Skeletal muscle tissue (tissue), 4 donors: ENCODE results near the gene RCL1. TPM values are rescaled to one million over a fixed set of nuclear protein-coding genes. Genes with fewer than 3 reads are reported as not detected.

Source experiments
- H3K27ac ChIP-seq: one replicate; pipeline ENCODE4 v1.7.0; 2013; ENCODE audit warnings: mild to moderate bottlenecking, low read depth, low read length, inconsistent platforms
- H3K27me3 ChIP-seq, 3 donors: one replicate each; pipeline ENCODE4 v1.7.0; 2013; ENCODE audit warnings: low read length in 3 of 3; ENCODE audit not compliant: control insufficient read depth in 3 of 3, insufficient read depth in 3 of 3
- H3K36me3 ChIP-seq, 3 donors: one replicate each; pipeline ENCODE4 v1.7.0; 2013; ENCODE audit warnings: low read length in 3 of 3; ENCODE audit not compliant: control insufficient read depth in 3 of 3, insufficient read depth in 3 of 3
- H3K4me1 ChIP-seq, 3 donors: one replicate each; pipeline ENCODE4 v1.7.0; 2013; ENCODE audit warnings: low read length in 3 of 3, mild to moderate bottlenecking in 3 of 3; ENCODE audit not compliant: control insufficient read depth in 3 of 3, insufficient read depth in 3 of 3
- H3K4me3 ChIP-seq, 3 donors: one replicate each; pipeline ENCODE4 v1.7.0; 2013; ENCODE audit warnings: low read length in 3 of 3
- H3K9ac ChIP-seq, 3 donors: one replicate each; pipeline ENCODE4 v1.7.0; 2013; ENCODE audit warnings: low read length in 3 of 3, mild to moderate bottlenecking in 3 of 3, moderate library complexity in 2 of 3, low read depth in 1 of 3
- H3K9me3 ChIP-seq, 3 donors: one replicate each; pipeline ENCODE4 v1.7.0; 2013; ENCODE audit warnings: low read length in 3 of 3; ENCODE audit not compliant: control insufficient read depth in 3 of 3
- total RNA-seq: library from RNA; depleted of rRNA; stranded (reverse); fragments of >200 nt; gene quantifications from one replicate; pipeline ENCODE4 v1.2.3, GENCODE V29; 2014
- donor health status: Osteomylitis.

RCL1 gene
- total RNA-seq, 1 donor from 2014 or later, result 33.9 TPM

- Histone ChIP-seq H3K4me3 (no peak overlapping the region), H3K27ac (no peak overlapping the region), H3K27me3 (no peaks in the 10 kb centered on the region), H3K4me1 (peaks cover 35 to 42% (median 35%) of the 10 kb centered on the region in 3 donors), H3K9me3 (no peaks in the 10 kb centered on the region), H3K9ac (no peak overlapping the region), H3K36me3 (no peaks in the 10 kb centered on the region)
Measured at GRCh38 chr9:4796530-4796929, 3.8 kb downstream of the RCL1 start.

GRCh38 chr9:4796988-4797853 is 4.5 kb downstream of the RCL1 start:
- no peak overlapping the region for H3K9ac ChIP-seq
- no peaks in the 10 kb centered on the region for H3K9me3 ChIP-seq
- H3K36me3 ChIP-seq, result no peaks in the 10 kb centered on the region
- peak overlapping the region; percentile 34 for H3K27ac ChIP-seq
- no peaks in the 10 kb centered on the region for H3K27me3 ChIP-seq
- H3K4me1 ChIP-seq, result peaks cover 31 to 36% (median 31%) of the 10 kb centered on the region in 3 donors
- no peak overlapping the region for H3K4me3 ChIP-seq

DNA sequence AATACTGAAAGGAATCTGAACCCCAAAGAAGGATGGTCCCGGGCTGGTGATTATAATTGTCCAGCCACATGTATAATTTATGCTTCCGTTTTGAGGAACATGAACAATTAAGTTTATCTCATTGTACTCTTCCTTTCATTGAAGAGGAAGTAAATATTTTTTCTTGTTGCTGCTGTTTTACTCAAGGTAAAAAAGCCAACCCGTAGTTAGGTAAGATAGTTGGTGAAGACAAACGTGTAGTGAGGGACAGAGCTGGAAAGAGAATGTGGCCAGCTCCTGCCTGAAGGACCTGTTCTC is 5.1 kb downstream of the RCL1 start:
- Histone ChIP-seq H3K36me3 (no peaks in the 10 kb centered on the region), H3K27ac (peak overlapping the region; percentile 34), H3K27me3 (no peaks in the 10 kb centered on the region), H3K4me1 (peaks cover 29 to 33% (median 33%) of the 10 kb centered on the region in 3 donors), H3K4me3 (no peak overlapping the region), H3K9ac (no peak overlapping the region), H3K9me3 (no peaks in the 10 kb centered on the region)

- H3K4me1 ChIP-seq, result peaks cover 29 to 39% (median 38%) of the 10 kb centered on the region in 3 donors
- peak overlapping the region in 1 of 3 donors; percentile 10 for H3K9ac ChIP-seq
- H3K4me3 ChIP-seq, result no peak overlapping the region
- H3K9me3 ChIP-seq, result no peaks in the 10 kb centered on the region
- H3K27ac ChIP-seq, result peak overlapping the region; percentile 34
- H3K27me3 ChIP-seq, result no peaks in the 10 kb centered on the region
- no peaks in the 10 kb centered on the region for H3K36me3 ChIP-seq
Measured at GRCh38 chr9:4798281-4799032, 5.7 kb downstream of the RCL1 start.

- H3K9me3 ChIP-seq, result no peaks in the 10 kb centered on the region
- peaks cover 30 to 40% (median 39%) of the 10 kb centered on the region in 3 donors for H3K4me1 ChIP-seq
- no peaks in the 10 kb centered on the region for H3K27me3 ChIP-seq
- peak overlapping the region; percentile 32 for H3K27ac ChIP-seq
- H3K9ac ChIP-seq, result no peak overlapping the region
- no peak overlapping the region for H3K4me3 ChIP-seq
- H3K36me3 ChIP-seq, result no peaks in the 10 kb centered on the region
Measured at GRCh38 chr9:4799033-4799430, 6.3 kb downstream of the RCL1 start.

DNA sequence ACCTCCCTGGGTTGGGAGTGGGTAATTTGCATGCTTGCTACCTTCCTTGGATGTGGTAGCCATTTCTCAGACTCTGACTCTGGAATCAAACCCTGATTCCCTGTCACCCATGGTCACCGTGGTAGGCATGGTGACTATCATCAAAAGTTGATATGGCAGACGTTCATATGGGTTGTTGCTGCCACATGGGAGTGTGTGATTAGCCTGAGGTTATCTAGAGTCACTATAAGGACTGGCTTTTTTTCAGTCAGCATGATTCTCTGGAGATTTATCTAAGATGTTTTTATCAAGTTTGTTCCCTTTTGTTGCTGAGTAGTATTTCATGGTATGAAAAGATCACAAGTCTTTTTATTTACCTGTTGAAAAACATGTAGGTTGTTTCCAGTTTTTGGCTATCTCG is 7.0 kb downstream of the RCL1 start:
- Histone ChIP-seq H3K27ac (no peak overlapping the region), H3K4me3 (no peak overlapping the region), H3K9me3 (no peaks in the 10 kb centered on the region), H3K4me1 (peaks cover 36 to 40% (median 40%) of the 10 kb centered on the region in 3 donors), H3K36me3 (peaks cover 0 to 2% (median 0%) of the 10 kb centered on the region in 3 donors), H3K9ac (no peak overlapping the region), H3K27me3 (no peaks in the 10 kb centered on the region)

- Histone ChIP-seq H3K4me1 (peaks cover 34 to 42% (median 39%) of the 10 kb centered on the region in 3 donors), H3K36me3 (peaks cover 0 to 3% (median 0%) of the 10 kb centered on the region in 3 donors), H3K4me3 (no peak overlapping the region), H3K27me3 (no peaks in the 10 kb centered on the region), H3K9ac (no peak overlapping the region), H3K9me3 (no peaks in the 10 kb centered on the region), H3K27ac (no peak overlapping the region)
Measured at GRCh38 chr9:4801156-4801555, 8.4 kb downstream of the RCL1 start.

DNA sequence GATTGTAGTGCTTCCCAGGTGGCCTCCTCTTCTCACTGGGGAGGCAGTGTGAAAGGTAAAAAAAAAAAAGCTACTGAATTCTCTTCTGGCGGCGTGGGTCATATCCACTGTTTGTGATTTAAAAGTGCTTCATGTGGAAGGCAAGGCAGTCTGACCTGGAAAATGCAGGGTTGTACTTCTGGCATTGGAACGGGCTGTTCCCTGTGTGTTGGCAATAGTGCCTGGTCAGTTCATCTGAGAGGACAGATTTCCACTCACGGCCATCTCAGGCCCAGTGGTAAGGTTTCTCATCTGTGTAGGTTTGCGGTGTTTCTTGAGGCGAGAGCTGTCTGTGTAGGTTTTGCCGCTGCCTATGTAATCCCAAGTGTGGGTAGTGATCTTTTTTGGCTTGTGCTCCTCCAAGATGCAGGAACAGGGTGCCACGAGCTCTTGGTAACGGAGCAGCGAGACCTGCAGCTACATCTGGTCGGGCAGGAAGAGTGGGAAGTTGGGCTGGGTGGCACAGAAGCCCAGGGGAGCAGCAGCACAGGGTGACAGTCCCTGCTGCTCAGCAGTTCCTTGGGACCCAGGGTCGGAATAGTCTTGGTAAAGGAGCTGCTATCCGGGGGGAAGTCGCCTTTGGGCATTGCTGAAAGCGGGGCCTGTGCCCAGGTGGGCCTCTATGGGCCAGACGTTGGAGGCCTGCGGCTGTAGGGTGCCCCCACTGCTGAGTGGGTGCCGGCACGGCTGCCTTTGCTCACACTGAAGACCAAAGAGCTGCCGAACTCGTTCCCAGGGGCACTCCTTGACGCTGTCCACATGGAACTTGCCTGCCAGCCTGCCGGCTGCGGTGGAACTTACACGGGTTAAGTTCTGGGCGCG is 11.2 kb downstream of the RCL1 start:
- Histone ChIP-seq H3K9ac (peak overlapping the region; percentile 62 to 70 (median 69)), H3K4me1 (peaks cover 23 to 31% (median 26%) of the 10 kb centered on the region in 3 donors), H3K27ac (peak overlapping the region; percentile 58), H3K9me3 (no peaks in the 10 kb centered on the region), H3K4me3 (peak overlapping the region; percentile 41 to 63 (median 50)), H3K27me3 (no peaks in the 10 kb centered on the region), H3K36me3 (peaks cover 0 to 3% (median 0%) of the 10 kb centered on the region in 3 donors)

GRCh38 chr9:4804531-4805016 is 11.8 kb downstream of the RCL1 start:
- Histone ChIP-seq H3K27me3 (no peaks in the 10 kb centered on the region), H3K36me3 (peaks cover 0 to 3% (median 0%) of the 10 kb centered on the region in 3 donors), H3K27ac (peak overlapping the region; percentile 58), H3K9me3 (no peaks in the 10 kb centered on the region), H3K4me3 (peak overlapping the region in 2 of 3 donors; percentile 50 to 63), H3K4me1 (peaks cover 23 to 31% (median 26%) of the 10 kb centered on the region in 3 donors), H3K9ac (peak overlapping the region in 2 of 3 donors; percentile 62 to 70)
